Measurements from ENCODE around the gene RAD21L1. TPM values are rescaled to one million over a fixed set of nuclear protein-coding genes. Genes with fewer than 3 reads are reported as not detected.

RAD21L1 gene
- polyA plus RNA-seq, 3 donors = not detected

DNA sequence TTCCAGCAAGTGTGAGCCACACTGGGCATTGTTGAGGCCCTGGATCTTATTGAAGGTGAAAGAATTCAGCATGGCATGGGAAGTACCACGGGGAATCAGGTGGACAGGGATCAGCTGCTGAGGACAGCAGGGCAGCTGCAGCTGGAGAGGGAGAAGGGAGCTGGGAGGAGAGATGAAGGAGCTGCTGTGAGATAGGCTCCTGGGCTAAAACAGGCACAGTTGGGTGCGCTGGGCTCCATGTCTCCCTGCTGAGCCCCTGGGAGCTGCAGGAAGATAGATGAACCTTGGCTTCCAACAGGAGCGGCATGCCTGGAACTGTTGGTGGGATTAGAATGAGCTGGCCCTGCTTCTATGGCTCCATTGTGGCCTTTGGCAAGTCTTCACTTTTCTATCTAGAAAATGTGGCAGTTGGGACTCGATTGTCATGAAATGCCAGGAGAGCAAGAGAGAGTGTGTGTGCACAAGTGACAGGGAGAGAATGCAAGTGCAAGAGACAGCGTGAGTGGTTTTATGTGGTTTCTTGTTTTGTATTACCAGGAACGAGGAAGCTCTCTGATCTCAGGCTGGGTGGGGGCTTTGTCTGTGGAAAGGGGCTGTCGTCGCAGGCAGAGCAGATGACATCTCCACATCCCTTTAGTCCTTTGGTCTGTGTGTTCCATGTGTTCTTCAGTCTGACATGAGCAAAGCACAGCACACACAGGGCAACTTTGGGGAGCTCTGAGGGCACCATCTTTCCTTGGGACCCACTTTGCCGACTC lies 60.6 kb downstream of the RAD21L1 start:
- no peaks in the 10 kb centered on the region for H3K4me1 ChIP-seq (ENCODE audit: control insufficient read depth in 1 of 2, insufficient read depth in 2 of 2, low read length in 2 of 2)
- H3K4me1 Mint-ChIP-seq = no peaks in the 10 kb centered on the region
- intact Hi-C loops (cut with micrococcal nuclease) = no loop called here
- no peak overlapping the region for H2AFZ ChIP-seq (ENCODE audit: insufficient read depth, low read depth, low read length, poor library complexity, severe bottlenecking)
- H3K27me3 Mint-ChIP-seq (ENCODE audit: low read depth in 3 of 3) = peaks cover 1 to 9% (median 8%) of the 10 kb centered on the region in 3 donors
- TF ChIP-seq, protein P1, sequence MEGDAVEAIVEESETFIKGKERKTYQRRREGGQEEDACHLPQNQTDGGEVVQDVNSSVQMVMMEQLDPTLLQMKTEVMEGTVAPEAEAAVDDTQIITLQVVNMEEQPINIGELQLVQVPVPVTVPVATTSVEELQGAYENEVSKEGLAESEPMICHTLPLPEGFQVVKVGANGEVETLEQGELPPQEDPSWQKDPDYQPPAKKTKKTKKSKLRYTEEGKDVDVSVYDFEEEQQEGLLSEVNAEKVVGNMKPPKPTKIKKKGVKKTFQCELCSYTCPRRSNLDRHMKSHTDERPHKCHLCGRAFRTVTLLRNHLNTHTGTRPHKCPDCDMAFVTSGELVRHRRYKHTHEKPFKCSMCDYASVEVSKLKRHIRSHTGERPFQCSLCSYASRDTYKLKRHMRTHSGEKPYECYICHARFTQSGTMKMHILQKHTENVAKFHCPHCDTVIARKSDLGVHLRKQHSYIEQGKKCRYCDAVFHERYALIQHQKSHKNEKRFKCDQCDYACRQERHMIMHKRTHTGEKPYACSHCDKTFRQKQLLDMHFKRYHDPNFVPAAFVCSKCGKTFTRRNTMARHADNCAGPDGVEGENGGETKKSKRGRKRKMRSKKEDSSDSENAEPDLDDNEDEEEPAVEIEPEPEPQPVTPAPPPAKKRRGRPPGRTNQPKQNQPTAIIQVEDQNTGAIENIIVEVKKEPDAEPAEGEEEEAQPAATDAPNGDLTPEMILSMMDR (IDR thresholded peaks at IDR 0.05) = no peak
- H3K9me3 ChIP-seq (replicated peaks in 1 of 2; ENCODE audit: control insufficient read depth in 1 of 2, insufficient read depth in 1 of 2, low read length in 2 of 2) = no peaks in the 10 kb centered on the region
- no peak overlapping the region for H3K9ac ChIP-seq (ENCODE audit: insufficient read depth, low read length, poor library complexity, severe bottlenecking)
- no peak overlapping the region for H3K27ac ChIP-seq (ENCODE audit: low read depth in 1 of 2, low read length in 2 of 2)
- H3K9me3 Mint-ChIP-seq = peaks cover 0 to 2% (median 0%) of the 10 kb centered on the region in 7 donors
- no peaks in the 10 kb centered on the region for H4K20me1 ChIP-seq (ENCODE audit: insufficient read depth, low read length)
- no peaks in the 10 kb centered on the region for H3K27me3 ChIP-seq (ENCODE audit: control insufficient read depth in 2 of 2, insufficient read depth in 2 of 2, low read length in 2 of 2)
- H3K27ac Mint-ChIP-seq = no peak overlapping the region
- H3K79me2 ChIP-seq (ENCODE audit: insufficient read depth, low read length) = no peaks in the 10 kb centered on the region
- DNase-seq = no peak
- 70% methylated on average over 5 of the region's 9 CpGs for WGBS (ENCODE audit: insufficient coverage)
- H3K36me3 ChIP-seq (replicated peaks in 1 of 2; ENCODE audit: control insufficient read depth in 1 of 2, insufficient read depth in 2 of 2, low read length in 2 of 2) = no peaks in the 10 kb centered on the region
- no peaks in the 10 kb centered on the region for H3K36me3 Mint-ChIP-seq
- no peak overlapping the region for H3K4me3 Mint-ChIP-seq
- no peak overlapping the region for H3K4me3 ChIP-seq (replicated peaks in 1 of 3; ENCODE audit: low read depth in 2 of 3, low read length in 3 of 3)
- H3K4me2 ChIP-seq (replicated peaks; ENCODE audit: extremely low read depth, low read length, poor library complexity, severe bottlenecking) = no peak overlapping the region

DNA sequence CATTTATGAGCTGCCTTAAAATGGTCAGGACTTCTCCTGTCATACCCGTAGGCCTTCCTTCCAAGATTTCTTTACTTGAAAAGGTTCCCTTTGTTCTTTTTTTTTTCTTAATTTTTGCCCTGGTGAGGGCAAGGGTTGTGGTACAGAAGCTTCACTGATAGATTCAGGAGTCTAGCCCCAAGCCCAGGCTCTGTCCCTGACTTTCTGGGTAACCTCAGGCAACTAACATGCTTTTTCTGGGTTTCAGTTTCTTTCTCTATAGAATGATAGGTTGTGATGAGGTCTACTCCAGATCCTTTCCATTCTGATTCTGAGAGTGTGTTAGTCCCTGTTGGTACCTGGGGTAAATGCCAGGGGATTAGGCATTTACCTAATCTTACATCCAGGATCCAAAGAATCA lies 61.5 kb downstream of the RAD21L1 start:
- Mint-ChIP-seq H3K27ac (no peak overlapping the region), H3K4me3 (no peak overlapping the region)

More for the DNA sequence above, 61.5 kb downstream of the RAD21L1 start:
- TF ChIP-seq, protein P1 (IDR thresholded peaks at IDR 0.05) = no peak
- no peaks in the 10 kb centered on the region for H3K36me3 Mint-ChIP-seq
- no peaks in the 10 kb centered on the region for H3K4me1 Mint-ChIP-seq
- no peaks in the 10 kb centered on the region for H3K36me3 ChIP-seq (replicated peaks in 1 of 2; ENCODE audit: control insufficient read depth in 1 of 2, insufficient read depth in 2 of 2, low read length in 2 of 2)
- no peak for DNase-seq
- peaks cover 1 to 10% (median 7%) of the 10 kb centered on the region in 3 donors for H3K27me3 Mint-ChIP-seq (ENCODE audit: low read depth in 3 of 3)
- H3K9ac ChIP-seq (ENCODE audit: insufficient read depth, low read length, poor library complexity, severe bottlenecking) = no peak overlapping the region
- H3K9me3 Mint-ChIP-seq = peaks cover 0 to 2% (median 0%) of the 10 kb centered on the region in 7 donors
- intact Hi-C loops (cut with micrococcal nuclease) = no loop called here
- H3K27ac ChIP-seq (ENCODE audit: low read depth in 1 of 2, low read length in 2 of 2) = no peak overlapping the region
- H3K79me2 ChIP-seq (ENCODE audit: insufficient read depth, low read length) = no peaks in the 10 kb centered on the region
- H2AFZ ChIP-seq (ENCODE audit: insufficient read depth, low read depth, low read length, poor library complexity, severe bottlenecking) = no peak overlapping the region
- H3K4me1 ChIP-seq (ENCODE audit: control insufficient read depth in 1 of 2, insufficient read depth in 2 of 2, low read length in 2 of 2) = no peaks in the 10 kb centered on the region
- H3K4me2 ChIP-seq (replicated peaks; ENCODE audit: extremely low read depth, low read length, poor library complexity, severe bottlenecking) = no peak overlapping the region
- H3K4me3 ChIP-seq (replicated peaks in 1 of 3; ENCODE audit: low read depth in 2 of 3, low read length in 3 of 3) = no peak overlapping the region
- H4K20me1 ChIP-seq (ENCODE audit: insufficient read depth, low read length) = no peaks in the 10 kb centered on the region
- H3K9me3 ChIP-seq (replicated peaks in 1 of 2; ENCODE audit: control insufficient read depth in 1 of 2, insufficient read depth in 1 of 2, low read length in 2 of 2) = no peaks in the 10 kb centered on the region
- WGBS (ENCODE audit: insufficient coverage) = no CpG with 5 or more reads among the region's 1 CpG
- no peaks in the 10 kb centered on the region for H3K27me3 ChIP-seq (ENCODE audit: control insufficient read depth in 2 of 2, insufficient read depth in 2 of 2, low read length in 2 of 2)
